Fibroblast of the aortic adventitia (primary cell): ENCODE results near the gene XAF1. TPM values are rescaled to one million over a fixed set of nuclear protein-coding genes. Genes with fewer than 3 reads are reported as not detected.
A peak's percentile ranks its signal among the peaks of the same experiment; 100 is the strongest.
"Not testable (repeated sequence)": the region's sequence is repeated elsewhere in the genome, so short reads cannot be mapped to it uniquely, and the experiment has no call there.

Experiments used
- DNase-seq: peaks from one replicate; pipeline ENCODE4 v3.0.0-alpha.2; 2010; ENCODE audit warnings: low read depth
- H3K4me3 ChIP-seq: 2 replicates; pipeline ENCODE4 v1.5.1; 2011; ENCODE audit warnings: low read depth, mild to moderate bottlenecking, control low read depth, low read length, moderate library complexity
- CTCF ChIP-seq: IDR thresholded peaks from 2 replicates; pipeline ENCODE4 v1.5.1; 2011; ENCODE audit warnings: mild to moderate bottlenecking, low read length, control low read depth, inconsistent platforms; ENCODE audit not compliant: insufficient read depth
- total RNA-seq: library from RNA; depleted of rRNA; stranded (reverse); fragments of >200 nt; gene quantifications from 2 replicates; pipeline ENCODE4 v1.2.3, GENCODE V29; 2012; ENCODE audit warnings: low replicate concordance

Gene XAF1
- total RNA-seq, 1 donor, result 27.5 TPM

GRCh38 chr17:6716736-6717135 lies 39.1 kb upstream of the XAF1 start:
- no peak for DNase-seq
- no peak overlapping the region for H3K4me3 ChIP-seq
- no peak for TF ChIP-seq CTCF

DNA sequence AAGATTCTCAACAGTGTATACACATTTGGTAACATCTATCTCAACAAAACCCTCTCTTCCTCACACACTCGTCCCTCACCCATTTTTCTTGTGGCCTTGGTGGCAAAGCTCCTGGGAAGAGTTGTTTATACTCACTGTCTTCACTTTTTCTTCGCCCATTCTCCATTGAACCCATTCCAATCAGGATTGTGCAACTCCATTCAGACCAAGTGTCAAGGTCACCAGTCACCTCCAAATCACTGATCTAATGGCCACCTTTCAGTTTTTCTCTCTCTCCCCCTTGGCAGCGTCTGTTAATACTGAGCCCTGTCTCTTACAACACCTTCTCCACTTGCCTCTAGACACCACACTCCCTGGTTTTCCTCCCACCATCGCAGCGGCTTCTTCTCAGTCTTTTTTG lies 34.1 kb upstream of the XAF1 start:
- no peak overlapping the region for H3K4me3 ChIP-seq
- no peak for DNase-seq
- no peak for TF ChIP-seq CTCF

DNA sequence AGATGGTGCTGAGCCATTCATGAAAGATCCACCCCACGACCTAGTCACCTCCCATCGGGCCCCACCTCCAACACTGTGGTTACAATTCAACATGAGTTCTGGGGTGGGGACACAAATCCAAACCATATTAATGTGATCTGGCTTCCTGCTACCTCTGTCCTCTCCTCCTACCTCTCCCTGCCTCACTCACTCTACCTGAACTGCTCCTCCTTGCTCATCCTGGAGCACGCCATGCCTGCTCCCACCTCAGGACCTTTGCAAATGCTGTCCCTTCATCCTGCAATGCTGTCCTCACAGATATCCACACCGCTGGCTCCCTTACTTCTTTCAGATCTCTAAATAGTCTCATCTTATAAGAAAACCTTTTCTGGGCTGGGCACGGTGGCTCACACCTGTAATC lies 31.8 kb upstream of the XAF1 start:
- no peak for DNase-seq
- H3K4me3 ChIP-seq, result no peak overlapping the region
- TF ChIP-seq CTCF, result no peak

DNA sequence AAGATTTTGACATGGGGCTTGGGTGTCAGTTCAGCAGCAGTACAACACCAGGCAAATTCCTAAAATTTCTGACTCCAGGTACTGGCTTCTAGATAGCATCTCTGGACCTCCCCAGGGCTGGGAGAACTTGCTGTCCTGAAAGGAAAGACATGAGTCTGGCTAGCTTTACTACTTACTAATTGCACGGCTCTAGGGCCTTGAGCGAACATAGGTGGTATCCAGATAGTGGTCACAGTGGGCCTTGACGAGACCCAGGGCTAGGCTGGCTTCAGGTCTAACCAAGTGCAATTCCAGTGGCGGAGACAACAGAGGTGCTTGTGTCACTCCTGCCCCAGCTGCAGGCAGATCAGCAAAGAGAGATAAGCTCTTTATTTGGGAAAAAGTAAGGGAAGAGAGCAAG lies 26.3 kb upstream of the XAF1 start:
- no peak for TF ChIP-seq CTCF
- no peak for DNase-seq
- H3K4me3 ChIP-seq, result no peak overlapping the region

DNA sequence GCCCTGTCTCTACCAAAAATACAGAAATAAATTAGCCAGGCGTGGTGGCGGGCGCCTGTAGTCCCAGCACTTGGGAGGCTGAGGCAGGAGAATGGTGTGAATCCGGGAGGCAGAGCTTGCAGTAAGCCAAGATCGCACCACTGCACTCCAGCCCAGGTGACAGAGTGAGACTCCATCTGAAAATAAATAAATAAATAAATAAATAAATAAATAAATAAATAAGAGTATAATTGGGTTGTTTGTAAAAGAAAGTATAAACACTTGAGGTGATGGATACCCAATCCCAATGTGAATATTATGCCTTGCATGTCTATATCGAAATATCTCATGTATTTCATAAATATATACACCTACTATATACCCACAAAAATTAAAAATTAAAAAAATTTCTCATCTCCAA lies 9.2 kb upstream of the XAF1 start:
- not testable (repeated sequence) for H3K4me3 ChIP-seq, DNase-seq

- no peak for TF ChIP-seq CTCF
- DNase-seq, result no peak
- H3K4me3 ChIP-seq, result no peak overlapping the region
Observed at GRCh38 chr17:6748617-6749016, 7.2 kb upstream of the XAF1 start.

GRCh38 chr17:6749519-6749918 lies 6.3 kb upstream of the XAF1 start:
- no peak overlapping the region for H3K4me3 ChIP-seq
- TF ChIP-seq CTCF, result no peak
- DNase-seq, result peak; percentile 16
